Measurements from ENCODE around the gene KDM3A.
"Not testable (repeated sequence)": the region's sequence is repeated elsewhere in the genome, so short reads cannot be mapped to it uniquely, and the experiment has no call there.

KDM3A gene

GRCh38 chr2:86477349-86477748 is 36.2 kb downstream of the KDM3A start:
- DNase-seq: no peak

DNA sequence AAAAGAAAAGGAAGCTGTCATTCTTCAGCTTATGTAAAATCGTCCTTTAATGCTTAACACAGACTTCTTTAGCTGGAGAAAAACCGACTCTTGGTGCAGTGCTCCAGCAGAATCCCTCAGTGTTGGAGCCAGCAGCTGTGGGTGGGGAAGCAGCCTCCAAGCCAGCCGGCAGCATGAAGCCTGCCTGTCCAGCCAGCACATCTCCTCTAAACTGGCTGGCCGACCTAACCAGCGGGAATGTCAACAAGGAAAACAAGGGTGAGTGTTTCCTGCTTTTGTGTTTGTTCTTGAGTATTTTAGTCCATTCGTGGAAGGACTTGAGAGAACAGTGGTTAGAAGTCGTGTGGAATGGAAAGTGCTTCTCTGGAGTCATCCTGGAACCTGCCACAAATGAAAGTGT is 38.9 kb downstream of the KDM3A start:
- DNase-seq: peak; percentile 31

GRCh38 chr2:86482034-86482433 is 40.9 kb downstream of the KDM3A start:
- DNase-seq: no peak

DNA sequence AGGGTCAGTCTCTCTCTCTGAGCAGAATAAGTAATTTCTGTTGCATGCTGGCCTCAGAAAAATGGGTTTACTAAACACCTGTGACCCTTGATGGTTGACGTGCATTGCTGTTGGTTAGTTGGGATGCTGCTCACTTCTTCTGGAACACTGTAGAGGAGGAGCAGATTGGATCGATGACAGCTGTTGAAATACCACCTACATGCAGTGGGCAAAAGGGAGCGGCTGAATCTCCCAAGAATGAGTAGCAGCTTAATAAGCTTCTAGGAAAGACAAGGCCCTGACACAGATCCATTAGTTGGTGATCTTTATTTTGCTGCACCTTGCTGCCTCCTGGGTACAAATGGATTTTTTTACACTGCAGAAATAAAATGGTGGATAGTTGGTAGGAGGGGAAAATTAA is 43.2 kb downstream of the KDM3A start:
- DNase-seq: no peak

DNA sequence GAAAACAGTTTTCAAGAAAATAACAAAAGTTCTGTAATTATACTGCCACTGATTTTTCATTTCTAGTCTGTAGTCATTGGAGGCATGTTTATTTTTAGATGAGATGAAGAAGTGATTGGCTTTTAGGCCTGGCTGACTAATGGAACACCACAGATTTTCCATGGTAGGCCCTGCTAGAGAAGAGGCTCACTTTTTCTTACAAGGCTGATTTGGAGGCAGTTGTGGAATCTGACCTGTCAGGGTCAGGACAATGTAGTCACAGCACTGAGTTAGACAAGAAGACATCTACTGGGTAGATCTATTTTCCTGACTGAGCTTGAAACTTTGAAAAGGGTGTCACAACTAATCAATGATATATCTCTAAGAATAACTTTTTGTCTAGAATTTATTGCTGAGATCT is 43.9 kb downstream of the KDM3A start:
- DNase-seq: no peak

DNA sequence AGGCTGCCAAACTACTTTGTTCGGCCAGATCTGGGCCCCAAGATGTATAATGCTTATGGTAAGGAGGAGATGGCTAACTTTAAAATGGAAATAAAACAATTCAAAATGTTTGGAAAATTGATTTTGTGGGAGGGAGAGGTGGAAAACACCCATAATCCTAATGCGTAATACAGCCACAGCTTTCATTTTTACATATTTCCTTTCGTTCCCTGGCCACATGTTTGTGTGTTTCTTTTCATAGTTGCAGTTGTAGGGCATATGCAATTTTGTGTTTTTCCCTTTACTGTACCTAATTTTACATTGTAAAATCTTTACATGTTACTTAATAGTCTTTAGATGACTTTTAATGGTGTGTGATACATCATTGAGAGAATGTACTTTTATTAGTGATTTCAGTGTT is 44.6 kb downstream of the KDM3A start:
- no peak for DNase-seq

DNA sequence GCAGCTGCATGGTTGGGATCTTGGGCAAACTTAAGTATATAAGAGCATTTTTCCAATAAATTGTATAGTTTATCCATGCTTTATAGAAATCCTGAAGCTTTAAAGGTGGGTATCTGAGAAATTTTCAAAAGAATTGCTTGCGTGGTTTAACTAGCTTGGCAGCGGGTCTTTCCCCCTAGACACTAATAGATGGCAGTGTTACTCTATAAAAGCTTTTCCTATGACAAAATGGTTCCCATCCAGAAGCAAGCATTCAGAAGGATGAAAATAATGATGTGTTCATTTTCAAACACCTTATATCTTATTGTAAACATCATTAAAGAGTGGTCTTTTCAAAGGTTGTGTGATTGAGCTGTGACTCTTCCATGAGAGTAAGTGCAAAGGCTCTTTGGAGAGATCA is 45.9 kb downstream of the KDM3A start:
- DNase-seq: no peak

DNA sequence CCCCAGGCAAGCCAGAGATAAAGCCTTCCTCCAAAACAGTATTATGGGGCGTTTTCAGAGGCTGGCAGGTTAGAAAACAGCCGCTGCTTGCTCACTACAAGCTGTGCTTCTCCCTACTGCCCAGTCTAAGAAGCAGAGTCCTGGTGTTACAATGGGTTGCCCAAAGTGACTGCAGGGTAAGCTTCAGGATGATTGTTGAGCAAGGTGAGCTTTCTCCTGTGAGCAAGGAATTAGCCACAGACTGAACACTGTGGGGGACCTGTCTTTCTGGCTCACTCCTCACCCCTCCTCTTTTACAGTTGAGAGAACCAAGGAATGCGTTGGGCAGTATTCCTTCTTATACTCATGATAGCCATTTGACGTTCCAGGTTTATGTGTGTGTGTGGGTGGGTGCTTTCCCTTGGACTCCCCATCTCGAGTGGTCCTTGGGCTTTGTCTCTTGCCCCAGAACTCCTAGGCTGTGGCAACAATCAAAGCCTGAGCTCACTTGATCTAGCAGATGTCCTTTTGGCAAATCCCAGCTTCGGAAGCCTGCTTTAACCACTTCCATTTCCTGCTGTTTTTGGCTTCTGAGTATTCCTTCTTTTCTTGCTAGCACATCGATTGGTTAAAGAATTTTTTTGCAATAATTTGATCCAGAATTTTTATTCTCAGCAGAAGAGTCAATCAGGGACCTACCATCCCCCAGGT is 47.5 kb downstream of the KDM3A start:
- no peak for DNase-seq

GRCh38 chr2:86489542-86489941 is 48.4 kb downstream of the KDM3A start:
- no peak for DNase-seq

DNA sequence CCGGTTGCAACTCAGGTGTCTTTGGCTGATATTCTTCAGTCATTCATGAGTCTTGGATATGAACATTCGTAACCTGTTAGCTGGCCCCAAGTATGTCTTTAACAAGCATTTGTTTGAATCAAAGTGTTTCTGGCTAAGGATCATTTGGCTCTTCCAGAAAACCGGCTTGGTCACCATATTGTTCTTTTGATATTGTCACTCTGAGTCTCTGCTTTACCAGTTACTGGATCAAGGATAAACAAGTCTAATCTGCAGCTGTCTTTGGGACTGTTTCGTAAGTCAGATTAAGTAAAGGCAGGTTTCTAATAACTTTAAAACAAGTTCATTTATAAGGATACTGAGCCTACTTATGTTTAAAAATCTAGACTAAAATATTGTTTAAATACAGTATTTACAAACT is 49.1 kb downstream of the KDM3A start:
- DNase-seq: no peak

DNA sequence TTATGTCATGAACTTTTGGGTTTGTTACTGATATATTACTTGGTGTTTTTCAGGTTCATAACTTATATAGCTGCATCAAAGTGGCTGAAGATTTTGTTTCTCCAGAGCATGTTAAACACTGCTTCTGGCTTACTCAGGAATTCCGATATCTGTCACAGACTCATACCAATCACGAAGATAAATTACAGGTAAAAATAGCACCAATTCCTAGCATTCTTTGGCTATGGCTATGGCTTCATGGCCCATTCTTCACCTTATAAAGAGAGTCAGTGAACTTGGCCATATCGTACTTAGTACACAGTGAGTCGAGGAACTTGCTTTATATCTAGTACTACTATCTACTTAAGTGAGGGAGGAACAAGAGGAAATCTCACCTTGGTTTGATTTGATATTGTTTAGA is 49.9 kb downstream of the KDM3A start:
- no peak for DNase-seq

- no peak for DNase-seq
Observed at GRCh38 chr2:86492048-86492453, 50.9 kb downstream of the KDM3A start.

- not testable (repeated sequence) for DNase-seq
Observed at GRCh38 chr2:86496391-86496790, 55.2 kb downstream of the KDM3A start.

- no peak for DNase-seq
Observed at GRCh38 chr2:86498468-86499260, 57.5 kb downstream of the KDM3A start.

GRCh38 chr2:86499326-86499725 is 58.2 kb downstream of the KDM3A start:
- DNase-seq: no peak

DNA sequence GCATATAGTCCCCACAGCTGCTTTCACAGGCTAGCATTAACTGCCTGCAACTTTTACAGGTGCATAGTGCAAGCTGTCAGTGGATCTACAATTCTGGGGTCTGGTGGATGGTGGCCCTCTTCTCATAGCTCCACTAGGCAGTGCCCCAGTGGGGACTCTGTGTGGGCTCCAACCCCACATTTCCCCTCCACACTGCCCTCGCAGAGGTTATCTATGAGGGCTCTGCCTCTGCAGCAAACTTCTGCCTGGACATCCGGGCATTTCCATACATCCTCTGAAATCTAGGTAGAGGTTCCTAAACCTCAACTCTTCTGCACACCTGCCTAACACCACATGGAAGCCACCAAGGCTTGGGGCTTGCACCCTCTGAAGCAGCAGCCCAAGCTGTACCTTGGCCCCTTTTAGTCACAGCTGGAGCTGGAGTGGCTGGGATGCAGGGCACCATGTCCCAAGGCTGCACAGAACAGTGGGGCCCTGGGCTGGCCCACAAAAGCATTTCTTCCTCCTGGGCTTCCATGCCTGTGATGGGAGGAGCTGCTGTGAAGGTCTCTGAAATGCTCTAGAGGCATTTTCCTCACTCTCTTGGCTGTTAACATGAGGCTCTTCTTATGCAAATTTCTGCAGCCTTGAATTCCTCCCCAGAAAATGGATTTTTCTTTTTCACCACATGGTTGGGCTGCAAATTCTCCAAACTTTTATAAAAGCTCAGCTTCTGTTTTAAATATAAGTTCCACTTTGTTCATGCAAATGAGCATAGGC is 59.3 kb downstream of the KDM3A start:
- no peak for DNase-seq

GRCh38 chr2:86507600-86507999 is 66.4 kb downstream of the KDM3A start:
- DNase-seq: no peak

DNA sequence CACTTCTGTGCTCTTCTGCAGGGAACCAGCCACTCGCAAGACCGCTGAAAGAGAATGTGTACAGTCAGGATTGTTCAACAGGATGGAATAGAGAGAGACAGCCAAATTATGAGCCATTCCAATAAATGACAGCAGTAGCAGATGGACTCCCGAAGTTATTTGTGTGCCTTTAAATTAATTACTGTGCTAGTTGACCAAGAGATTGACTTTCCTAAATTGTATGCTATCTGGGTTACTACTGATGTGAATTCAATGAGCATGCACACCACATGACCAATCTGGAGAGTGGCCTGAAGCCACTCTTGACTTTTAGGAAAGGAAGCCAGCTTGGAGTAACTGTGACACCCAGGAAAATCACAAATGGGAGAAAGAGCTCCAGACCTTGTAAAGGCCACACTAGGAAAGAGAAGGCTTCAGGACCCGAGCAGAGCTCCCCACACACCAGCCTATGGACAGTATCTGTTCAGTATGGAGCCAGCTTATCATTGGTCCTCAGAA is 69.3 kb downstream of the KDM3A start:
- no peak for DNase-seq

- no peak for DNase-seq
Observed at GRCh38 chr2:86512034-86512433, 70.9 kb downstream of the KDM3A start.

DNA sequence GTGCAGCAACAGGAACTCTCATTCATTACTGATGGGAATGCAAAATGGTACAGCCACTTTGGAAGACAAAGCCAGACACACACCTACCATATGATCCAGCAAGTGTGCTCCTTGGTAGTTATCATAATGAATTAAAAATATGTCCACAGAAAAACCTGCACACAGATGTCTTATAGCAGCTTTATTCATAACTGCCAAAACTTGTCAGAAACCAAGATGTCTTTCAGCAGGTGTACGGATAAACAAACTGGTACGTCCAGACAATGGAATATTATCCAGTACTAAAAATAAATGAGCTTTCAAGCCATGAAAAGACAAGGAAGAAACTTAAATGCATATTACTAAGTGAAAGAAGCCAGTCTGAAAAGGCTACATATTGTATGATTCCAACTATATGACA is 71.7 kb downstream of the KDM3A start:
- DNase-seq: no peak

GRCh38 chr2:86513948-86514660 is 72.9 kb downstream of the KDM3A start:
- no peak for DNase-seq

- DNase-seq: peak; percentile 68
Observed at GRCh38 chr2:86518481-86518880, 77.3 kb downstream of the KDM3A start.

DNA sequence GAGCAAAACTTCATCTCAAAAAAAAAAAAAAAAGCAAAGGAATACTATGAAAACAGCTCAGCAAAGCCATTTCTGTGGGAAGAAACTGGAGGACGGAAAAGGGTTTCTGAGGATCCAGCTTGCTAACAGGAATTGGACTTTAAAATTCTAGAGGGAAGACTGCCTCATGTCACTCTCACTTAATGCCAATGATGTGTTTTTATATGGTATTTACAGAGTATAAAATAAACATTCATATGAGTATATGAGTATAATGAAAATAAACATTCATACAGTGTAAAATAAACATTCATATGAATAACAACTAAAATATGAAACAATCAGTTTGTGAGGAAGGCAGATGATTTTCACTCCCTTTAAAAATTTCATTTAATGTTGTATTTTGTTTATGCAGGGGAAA is 78.2 kb downstream of the KDM3A start:
- no peak for DNase-seq

Data from midbrain (tissue), 1 donor.